Measurements from ENCODE around the gene TGFBR3.
"Not testable (repeated sequence)": the region's sequence is repeated elsewhere in the genome, so short reads cannot be mapped to it uniquely, and the experiment has no call there.

TGFBR3 gene

DNA sequence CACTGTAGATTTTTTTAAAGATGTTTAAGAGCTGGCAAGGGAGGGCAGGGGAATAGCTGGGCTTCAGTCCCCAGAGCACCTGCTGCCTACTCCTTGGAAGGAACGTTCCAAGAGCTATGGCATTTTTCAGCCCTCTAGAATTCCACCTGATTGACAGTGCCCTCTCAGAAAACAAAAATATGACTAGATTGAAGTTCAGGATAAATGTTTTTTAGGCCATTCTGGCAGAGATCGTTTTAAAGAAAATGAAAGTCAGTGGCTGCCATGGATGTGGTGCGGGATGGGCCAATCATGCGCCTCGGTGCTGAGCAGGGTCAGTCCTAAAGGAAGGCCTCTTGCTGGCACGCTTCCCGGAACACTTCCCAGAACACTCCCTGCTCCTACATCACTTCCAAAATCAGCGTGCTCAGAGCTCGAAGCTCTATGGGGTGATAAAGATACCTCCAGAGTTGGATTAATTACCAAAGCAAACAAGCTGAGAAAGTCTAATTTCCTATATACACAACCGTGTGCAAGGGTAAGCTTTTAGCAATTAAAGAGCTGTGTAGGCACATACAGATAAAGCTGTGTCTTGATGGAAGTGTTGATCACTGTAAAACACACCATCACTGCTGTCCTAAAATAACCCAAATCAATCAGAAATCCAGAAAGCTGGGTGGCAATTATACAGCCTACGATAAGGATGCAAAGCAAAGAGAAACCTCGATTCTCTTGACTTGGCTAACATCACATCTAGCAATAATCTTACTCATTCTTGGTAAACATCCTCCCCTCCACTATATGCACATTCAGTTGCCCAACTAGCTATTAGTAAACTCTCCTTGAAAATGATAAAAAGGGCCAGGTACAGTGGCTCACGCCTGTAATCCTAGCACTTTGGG, 34.6 kb downstream of the TGFBR3 start:
- DNase-seq (ENCODE audit: low read depth in 2 of 3, low spot score in 1 of 3): no peak

DNA sequence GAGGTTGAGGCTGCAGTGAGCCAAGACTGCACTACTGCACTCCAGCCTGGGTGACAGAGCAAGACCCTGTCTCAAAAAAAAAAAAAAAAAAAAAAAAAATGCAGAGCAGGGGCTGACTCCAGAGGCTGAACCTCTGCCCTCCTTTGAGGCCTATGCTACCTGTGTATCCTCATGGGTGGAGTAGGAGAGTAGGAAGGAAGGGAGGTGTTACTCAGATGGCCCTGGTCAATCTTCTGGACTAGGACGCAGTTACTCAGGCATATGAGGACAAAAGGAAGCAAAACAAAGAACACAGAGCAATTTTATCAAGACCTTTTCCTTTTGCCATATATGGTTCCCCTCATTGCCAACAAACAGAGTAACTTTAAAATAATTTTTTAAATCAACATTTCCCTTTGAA, 35.2 kb downstream of the TGFBR3 start:
- DNase-seq (ENCODE audit: low read depth in 2 of 3, low spot score in 1 of 3): no peak

DNA sequence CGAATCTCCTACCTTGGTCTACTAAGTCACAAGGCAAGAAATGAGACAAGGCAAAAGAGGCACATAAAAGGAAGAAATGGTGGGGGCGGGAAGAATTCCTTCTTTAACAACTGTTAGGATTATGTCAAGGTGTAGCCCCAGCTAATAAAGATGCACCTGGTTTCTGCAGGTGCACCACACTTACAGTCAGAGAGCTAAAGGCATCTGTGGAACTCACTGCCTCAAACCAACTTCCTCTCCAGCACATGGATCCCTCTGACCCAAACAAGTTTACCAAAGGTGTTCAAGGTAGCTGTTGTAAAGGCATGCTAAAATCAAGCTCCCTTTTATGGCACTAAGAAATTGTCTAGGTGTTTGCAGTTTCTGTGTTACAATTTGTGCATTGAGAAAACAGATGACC, 38.1 kb downstream of the TGFBR3 start:
- DNase-seq (ENCODE audit: low read depth in 2 of 3, low spot score in 1 of 3): no peak

- DNase-seq (ENCODE audit: low read depth in 2 of 3, low spot score in 1 of 3): no peak
Measured at GRCh38 chr1:91846639-91847013, 39.3 kb downstream of the TGFBR3 start.

DNA sequence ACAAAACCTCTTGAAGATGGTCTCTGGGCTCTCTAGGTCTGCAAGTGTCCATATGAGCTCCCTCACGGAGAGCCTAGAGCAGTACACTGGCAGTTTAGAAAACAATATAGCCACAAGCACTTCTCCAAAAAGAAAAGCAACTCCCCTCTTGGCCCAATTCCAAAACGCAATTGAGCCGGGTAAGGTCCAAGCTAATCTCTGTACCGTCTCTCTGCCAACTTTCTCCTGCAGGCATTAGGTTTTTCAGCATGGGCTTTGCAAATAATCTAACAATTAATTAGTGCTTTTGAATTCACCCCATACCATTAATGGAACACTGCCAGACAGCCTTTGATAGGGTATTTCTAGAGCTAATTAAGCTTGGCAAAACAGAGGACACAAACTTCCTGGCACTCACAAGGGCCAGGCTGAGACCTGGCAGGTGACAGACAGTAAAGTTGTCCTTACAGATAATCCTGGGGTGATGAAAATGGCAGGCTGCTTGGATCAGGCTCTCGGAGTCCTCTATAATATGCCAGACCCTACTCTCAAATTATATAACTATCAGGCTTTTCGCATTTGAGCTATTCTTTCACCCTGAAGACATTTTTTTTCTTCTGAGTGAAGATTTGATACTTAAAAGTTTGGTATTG, 39.8 kb downstream of the TGFBR3 start:
- DNase-seq (ENCODE audit: low read depth in 2 of 3, low spot score in 1 of 3): no peak

DNA sequence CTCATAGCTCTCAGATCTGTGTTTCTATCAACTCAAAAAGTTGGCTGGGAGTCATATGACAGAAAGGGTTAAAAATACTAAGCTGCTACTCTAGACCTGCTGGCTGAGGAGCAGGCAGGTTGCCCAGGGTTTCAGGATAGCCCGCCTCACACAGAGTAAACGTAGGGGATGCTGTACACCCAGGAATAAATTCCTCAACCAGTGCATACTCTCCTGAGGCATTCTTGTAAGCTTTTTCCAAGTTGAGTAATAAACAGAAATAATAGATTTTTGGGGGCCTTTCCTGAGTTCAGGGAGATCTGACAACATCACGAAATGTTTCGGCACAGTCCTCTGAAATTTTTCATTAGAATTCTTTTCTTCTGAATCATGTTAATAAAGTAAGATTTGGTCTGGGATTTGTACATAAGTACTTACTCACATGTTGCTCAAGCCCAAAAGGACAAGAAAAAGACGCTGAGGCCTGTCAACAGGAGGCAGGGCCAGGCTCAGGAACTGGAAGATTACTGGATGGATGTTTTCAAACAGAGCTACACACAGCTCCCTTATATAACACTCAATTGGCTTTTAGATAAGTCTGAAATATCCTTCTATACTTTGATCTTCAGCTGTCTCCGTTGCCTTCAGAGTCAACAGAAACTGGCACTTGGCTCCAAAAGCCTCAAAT, 41.0 kb downstream of the TGFBR3 start:
- DNase-seq (ENCODE audit: low read depth in 2 of 3, low spot score in 1 of 3): no peak

GRCh38 chr1:91843843-91844242, 42.1 kb downstream of the TGFBR3 start:
- DNase-seq (ENCODE audit: low read depth in 2 of 3, low spot score in 1 of 3): no peak

DNA sequence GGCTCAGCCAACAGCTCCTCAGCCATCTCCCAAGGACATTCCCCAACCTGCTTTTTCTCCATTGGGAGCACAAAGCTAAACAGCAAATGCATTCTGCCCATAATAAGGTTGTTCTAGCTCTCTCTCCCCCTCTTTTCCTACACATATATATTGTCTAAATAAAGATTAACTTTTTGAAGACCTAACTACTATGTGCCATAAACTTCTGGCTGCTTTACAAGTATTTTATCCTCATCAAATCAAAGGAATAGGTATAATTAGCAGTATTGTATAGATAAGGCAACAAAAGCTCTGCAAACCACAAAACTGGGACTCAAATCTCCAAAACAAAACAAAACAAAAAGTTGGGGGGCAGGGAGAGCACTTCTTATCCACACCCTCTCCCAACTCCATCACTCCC, 43.4 kb downstream of the TGFBR3 start:
- DNase-seq (ENCODE audit: low read depth in 2 of 3, low spot score in 1 of 3): no peak

GRCh38 chr1:91842056-91842455, 43.9 kb downstream of the TGFBR3 start:
- DNase-seq (ENCODE audit: low read depth in 2 of 3, low spot score in 1 of 3): no peak

GRCh38 chr1:91840276-91840675, 45.7 kb downstream of the TGFBR3 start:
- DNase-seq (ENCODE audit: low read depth in 2 of 3, low spot score in 1 of 3): not testable (repeated sequence)

- no peak for DNase-seq (ENCODE audit: low read depth in 2 of 3, low spot score in 1 of 3)
Measured at GRCh38 chr1:91836331-91837040, 49.5 kb downstream of the TGFBR3 start.

DNA sequence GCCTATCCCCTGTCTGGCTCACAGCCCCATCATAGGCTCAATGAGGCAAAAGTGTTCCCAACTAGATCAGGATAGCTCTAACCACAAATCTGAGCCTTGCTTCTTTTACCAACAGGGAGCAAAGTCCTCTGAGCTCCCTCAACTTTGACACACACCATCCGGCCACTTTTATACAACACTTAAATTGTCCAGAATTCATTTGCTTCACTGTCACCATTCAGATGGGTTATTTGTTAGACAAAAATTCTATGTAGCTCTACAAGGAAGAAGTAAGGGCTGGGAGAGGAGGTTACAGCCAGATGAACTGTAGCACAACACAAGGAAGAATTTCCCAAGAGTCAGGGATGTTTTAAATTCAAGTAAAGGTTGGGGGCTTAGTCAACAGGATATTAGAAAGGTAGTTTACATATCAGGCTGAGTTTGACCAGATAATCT, 50.8 kb downstream of the TGFBR3 start:
- no peak for DNase-seq (ENCODE audit: low read depth in 2 of 3, low spot score in 1 of 3)

DNA sequence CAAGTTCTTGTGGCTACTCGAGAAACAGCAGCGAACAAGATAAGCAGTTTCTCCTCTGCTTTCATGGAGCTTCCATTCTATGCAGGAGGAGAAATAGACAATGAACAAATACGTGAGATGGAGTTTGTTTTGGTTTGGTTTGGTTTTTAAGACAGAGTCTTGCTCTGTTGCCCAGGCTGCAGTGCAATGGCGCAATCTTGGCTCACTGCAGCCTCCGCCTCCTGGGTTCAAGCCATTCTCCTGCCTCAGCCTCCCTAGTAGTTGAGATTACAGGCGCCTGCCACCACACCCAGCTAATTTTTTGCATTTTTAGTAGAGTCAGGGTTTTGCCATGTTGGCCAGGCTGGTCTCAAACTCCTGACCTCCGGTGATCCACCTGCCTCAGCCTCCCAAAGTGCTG, 51.4 kb downstream of the TGFBR3 start:
- not testable (repeated sequence) for DNase-seq (ENCODE audit: low read depth in 2 of 3, low spot score in 1 of 3)

GRCh38 chr1:91833946-91834345, 52.0 kb downstream of the TGFBR3 start:
- no peak for DNase-seq (ENCODE audit: low read depth in 2 of 3, low spot score in 1 of 3)

- DNase-seq (ENCODE audit: low read depth in 2 of 3, low spot score in 1 of 3): no peak
Measured at GRCh38 chr1:91831132-91831930, 54.6 kb downstream of the TGFBR3 start.

- no peak for DNase-seq (ENCODE audit: low read depth in 2 of 3, low spot score in 1 of 3)
Measured at GRCh38 chr1:91830242-91831131, 55.5 kb downstream of the TGFBR3 start.

GRCh38 chr1:91829293-91830153, 56.4 kb downstream of the TGFBR3 start:
- DNase-seq (ENCODE audit: low read depth in 2 of 3, low spot score in 1 of 3): no peak

GRCh38 chr1:91828583-91829281, 57.2 kb downstream of the TGFBR3 start:
- DNase-seq (ENCODE audit: low read depth in 2 of 3, low spot score in 1 of 3): no peak

Measured in stimulated activated CD4-positive, alpha-beta T cell treated with anti-CD3 and anti-CD28 coated beads, Interleukin-12 subunit alpha, Interleukin-12 subunit beta, amount 100 ng/mL, for 48 hours (primary cell).